ENCODE measurements around the gene DES. TPM values are rescaled to one million over a fixed set of nuclear protein-coding genes. Genes with fewer than 3 reads are reported as not detected.

Gene DES
- total RNA-seq, 1 experiment from 2014 or later: not detected

- CTCF ChIA-PET: interaction anchor here (1.0 to 1.5 kb wide), 3 partner anchors 8 to 65 kb away, joined by 3 read pairs; no protein-coding TSS in a partner anchor
- intact Hi-C loops (cut with micrococcal nuclease; ENCODE audit: unreplicated experiment): no loop called here
- no peak overlapping the region for H3K27ac Mint-ChIP-seq (ENCODE audit: unreplicated experiment)
Observed at GRCh38 chr2:219466816-219467735, 48.9 kb downstream of the DES start.

GRCh38 chr2:219467736-219468075 is 49.5 kb downstream of the DES start:
- Mint-ChIP-seq H3K27ac (ENCODE audit: unreplicated experiment) (no peak overlapping the region), H3K4me3 (ENCODE audit: low read depth, unreplicated experiment) (no peak overlapping the region), H3K36me3 (ENCODE audit: insufficient read depth, unreplicated experiment) (no peaks in the 10 kb centered on the region), H3K27me3 (ENCODE audit: unreplicated experiment) (no peaks in the 10 kb centered on the region), H3K4me1 (ENCODE audit: low read depth, unreplicated experiment) (peaks cover 13% of the 10 kb centered on the region), H3K9me3 (ENCODE audit: low read depth, unreplicated experiment) (no peaks in the 10 kb centered on the region)
- TF ChIP-seq CTCF (IDR thresholded peaks at IDR 0.05; ENCODE audit: unreplicated experiment): no peak
- DNase-seq: no peak
- intact Hi-C loops (cut with micrococcal nuclease; ENCODE audit: unreplicated experiment): no loop called here
- no TSS peak for BruUV-seq (replicated peaks)
- CTCF ChIA-PET: interaction anchor here (1.0 to 1.5 kb wide), 3 partner anchors 8 to 65 kb away, joined by 3 read pairs; no protein-coding TSS in a partner anchor

More at GRCh38 chr2:219466816-219467735, 48.9 kb downstream of the DES start:
- BruUV-seq (replicated peaks): no TSS peak
- H3K4me1 Mint-ChIP-seq (ENCODE audit: low read depth, unreplicated experiment): peaks cover 13% of the 10 kb centered on the region
- TF ChIP-seq CTCF (IDR thresholded peaks at IDR 0.05; ENCODE audit: unreplicated experiment): no peak
- no peaks in the 10 kb centered on the region for H3K9me3 Mint-ChIP-seq (ENCODE audit: low read depth, unreplicated experiment)
- no peaks in the 10 kb centered on the region for H3K27me3 Mint-ChIP-seq (ENCODE audit: unreplicated experiment)
- H3K36me3 Mint-ChIP-seq (ENCODE audit: insufficient read depth, unreplicated experiment): no peaks in the 10 kb centered on the region
- no peak for DNase-seq
- no peak overlapping the region for H3K4me3 Mint-ChIP-seq (ENCODE audit: low read depth, unreplicated experiment)

GRCh38 chr2:219468410-219469185 is 50.4 kb downstream of the DES start:
- no peak overlapping the region for H3K4me3 Mint-ChIP-seq (ENCODE audit: low read depth, unreplicated experiment)
- BruUV-seq (replicated peaks): no TSS peak
- no peaks in the 10 kb centered on the region for H3K9me3 Mint-ChIP-seq (ENCODE audit: low read depth, unreplicated experiment)
- H3K27ac Mint-ChIP-seq (ENCODE audit: unreplicated experiment): no peak overlapping the region
- no peaks in the 10 kb centered on the region for H3K36me3 Mint-ChIP-seq (ENCODE audit: insufficient read depth, unreplicated experiment)
- no peak for DNase-seq
- CTCF ChIA-PET: interaction anchor here (0.7 to 1.5 kb wide), 4 partner anchors 8 to 66 kb away, joined by 3 read pairs; no protein-coding TSS in a partner anchor
- H3K4me1 Mint-ChIP-seq (ENCODE audit: low read depth, unreplicated experiment): peaks cover 13% of the 10 kb centered on the region
- intact Hi-C loops (cut with micrococcal nuclease; ENCODE audit: unreplicated experiment): no loop called here
- no peaks in the 10 kb centered on the region for H3K27me3 Mint-ChIP-seq (ENCODE audit: unreplicated experiment)
- TF ChIP-seq CTCF (IDR thresholded peaks at IDR 0.05; ENCODE audit: unreplicated experiment): no peak

GRCh38 chr2:219469186-219469724 is 51.1 kb downstream of the DES start:
- Mint-ChIP-seq H3K36me3 (ENCODE audit: insufficient read depth, unreplicated experiment) (no peaks in the 10 kb centered on the region), H3K27ac (ENCODE audit: unreplicated experiment) (no peak overlapping the region), H3K4me3 (ENCODE audit: low read depth, unreplicated experiment) (no peak overlapping the region), H3K4me1 (ENCODE audit: low read depth, unreplicated experiment) (peaks cover 13% of the 10 kb centered on the region), H3K9me3 (ENCODE audit: low read depth, unreplicated experiment) (no peaks in the 10 kb centered on the region), H3K27me3 (ENCODE audit: unreplicated experiment) (no peaks in the 10 kb centered on the region)
- no peak for TF ChIP-seq CTCF (IDR thresholded peaks at IDR 0.05; ENCODE audit: unreplicated experiment)
- intact Hi-C loops (cut with micrococcal nuclease; ENCODE audit: unreplicated experiment): no loop called here
- BruUV-seq (replicated peaks): no TSS peak
- no peak for DNase-seq
- CTCF ChIA-PET: interaction anchor here (0.7 to 1.2 kb wide), 2 partner anchors 8 to 26 kb away, joined by 3 read pairs; no protein-coding TSS in a partner anchor
